Skeletal muscle satellite cell (primary cell): Measurements from ENCODE around the gene ITGA6.

Experiments used
- H3K27me3 ChIP-seq: 2 replicates; pipeline ENCODE4 v1.7.0; 2013; ENCODE audit warnings: low read length; ENCODE audit not compliant: control insufficient read depth, insufficient read depth
- H3K36me3 ChIP-seq: 2 replicates; pipeline ENCODE4 v1.7.0; 2013; ENCODE audit warnings: mild to moderate bottlenecking, control low read depth, low read length; ENCODE audit not compliant: insufficient read depth
- H3K4me1 ChIP-seq: 2 replicates; pipeline ENCODE4 v1.7.0; 2013; ENCODE audit warnings: low read length; ENCODE audit not compliant: control insufficient read depth, insufficient read depth
- H3K4me2 ChIP-seq: 2 replicates; pipeline ENCODE4 v1.7.0; 2013; ENCODE audit warnings: mild to moderate bottlenecking, low read length
- H3K4me3 ChIP-seq: 2 replicates; pipeline ENCODE4 v1.7.0; 2013; ENCODE audit warnings: low read length
- H3K9ac ChIP-seq: 2 replicates; pipeline ENCODE4 v1.7.0; 2013; ENCODE audit warnings: mild to moderate bottlenecking, low read depth, low read length, moderate library complexity
- H3K9me3 ChIP-seq: replicated peaks from 2 replicates; pipeline ENCODE4 v1.7.0; 2013; ENCODE audit warnings: mild to moderate bottlenecking, control low read depth, low read length

The ITGA6 gene

DNA sequence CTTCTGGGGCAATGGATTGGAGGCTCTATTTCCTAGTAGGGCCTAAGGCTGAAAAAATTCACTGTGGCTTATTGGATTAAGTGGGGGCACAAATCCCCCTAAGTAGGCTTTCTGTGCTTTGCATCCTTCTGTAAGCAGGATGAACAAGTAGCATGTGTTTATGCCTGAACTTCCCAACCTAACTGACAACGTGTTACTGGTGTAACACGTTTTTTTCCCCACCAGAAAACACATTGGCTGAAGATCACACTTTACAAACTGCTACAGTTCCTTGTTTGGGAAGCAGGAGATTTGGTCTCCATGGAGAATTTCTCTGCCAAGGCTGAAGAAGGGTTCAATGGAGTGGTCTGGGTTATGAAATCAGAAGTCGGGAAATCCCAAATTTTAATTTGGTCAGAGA is 7.2 kb upstream of the ITGA6 start:
- no peaks in the 10 kb centered on the region for H3K4me1 ChIP-seq
- peaks cover 15% of the 10 kb centered on the region for H3K27me3 ChIP-seq

GRCh38 chr2:172423160-172423559 is 4.2 kb upstream of the ITGA6 start:
- Histone ChIP-seq H3K9ac (no peak overlapping the region), H3K4me3 (no peak overlapping the region), H3K4me2 (no peak overlapping the region), H3K9me3 (no peaks in the 10 kb centered on the region), H3K27me3 (peaks cover 31% of the 10 kb centered on the region), H3K36me3 (no peaks in the 10 kb centered on the region), H3K4me1 (no peaks in the 10 kb centered on the region)

More for the DNA sequence above, 7.2 kb upstream of the ITGA6 start:
- no peak overlapping the region for H3K4me3 ChIP-seq
- no peak overlapping the region for H3K4me2 ChIP-seq
- no peaks in the 10 kb centered on the region for H3K9me3 ChIP-seq
- H3K9ac ChIP-seq = no peak overlapping the region
- H3K36me3 ChIP-seq = no peaks in the 10 kb centered on the region

- H3K36me3 ChIP-seq = no peaks in the 10 kb centered on the region
- H3K4me2 ChIP-seq = no peak overlapping the region
- no peak overlapping the region for H3K9ac ChIP-seq
- H3K4me3 ChIP-seq = no peak overlapping the region
- peaks cover 5% of the 10 kb centered on the region for H3K4me1 ChIP-seq
- H3K9me3 ChIP-seq = no peaks in the 10 kb centered on the region
- H3K27me3 ChIP-seq = peaks cover 25% of the 10 kb centered on the region
These were observed 2.0 kb upstream of the ITGA6 start for GRCh38 chr2:172425336-172425735.

GRCh38 chr2:172426635-172427255 is 641 bp upstream of the ITGA6 start:
- H3K9ac ChIP-seq = no peak overlapping the region
- peak overlapping the region; percentile 99 for H3K4me2 ChIP-seq

DNA sequence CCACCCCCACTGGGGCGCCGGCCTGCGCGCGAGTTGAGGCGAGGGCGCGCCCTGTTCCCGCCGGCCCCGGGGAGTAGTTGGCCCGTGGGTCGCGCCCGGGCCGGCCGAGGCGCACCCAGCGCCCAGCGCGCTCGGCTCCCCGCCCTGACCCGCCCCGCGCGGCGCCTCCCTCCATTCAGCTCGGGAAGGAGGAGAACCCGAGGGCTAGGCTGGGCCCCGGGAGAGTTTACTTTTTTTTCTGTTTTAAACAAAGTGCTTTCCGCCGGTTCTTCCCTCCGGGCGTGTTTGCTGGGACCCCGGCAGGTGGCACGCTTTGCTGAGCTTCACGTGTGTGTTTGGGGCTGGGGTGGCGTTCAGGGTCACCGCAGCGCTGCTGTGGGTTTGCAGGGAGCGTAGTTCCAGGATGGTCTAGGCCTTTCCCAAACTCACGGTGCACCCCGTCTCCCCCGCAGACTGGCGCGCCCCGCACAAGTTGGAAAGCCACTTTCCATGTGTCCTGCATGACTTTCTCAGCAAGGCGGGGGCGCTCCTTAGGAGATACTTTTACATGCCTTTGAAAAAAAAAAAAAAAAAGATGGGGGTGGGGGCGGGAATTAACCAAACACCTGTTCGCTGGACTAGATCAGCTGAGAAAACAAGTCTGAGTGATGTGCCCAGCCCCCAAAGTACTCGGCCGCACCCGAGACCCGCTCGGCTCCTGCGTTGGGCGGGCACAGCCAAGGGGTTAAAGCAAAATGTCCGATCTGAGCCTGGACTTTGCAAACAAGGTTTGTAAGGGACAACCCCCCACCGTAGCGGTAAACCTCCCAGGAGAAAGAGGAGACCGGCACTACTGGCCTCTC is 825 bp downstream of the ITGA6 start:
- H3K27me3 ChIP-seq = peaks cover 16% of the 10 kb centered on the region
- H3K4me1 ChIP-seq = peaks cover 5% of the 10 kb centered on the region
- no peaks in the 10 kb centered on the region for H3K36me3 ChIP-seq
- H3K9me3 ChIP-seq = no peaks in the 10 kb centered on the region
- peak overlapping the region; percentile 73 for H3K9ac ChIP-seq
- H3K4me2 ChIP-seq = peak overlapping the region; percentile 99
- H3K4me3 ChIP-seq = peak overlapping the region; percentile 87

More at GRCh38 chr2:172426635-172427255, 641 bp upstream of the ITGA6 start:
- Histone ChIP-seq H3K9me3 (no peaks in the 10 kb centered on the region), H3K4me1 (peaks cover 5% of the 10 kb centered on the region), H3K4me3 (peak overlapping the region; percentile 87), H3K27me3 (peaks cover 16% of the 10 kb centered on the region), H3K36me3 (no peaks in the 10 kb centered on the region)

GRCh38 chr2:172428832-172429210 is 1.4 kb downstream of the ITGA6 start:
- H3K9ac ChIP-seq = peak overlapping the region; percentile 36
- no peaks in the 10 kb centered on the region for H3K9me3 ChIP-seq
- peaks cover 16% of the 10 kb centered on the region for H3K27me3 ChIP-seq
- H3K36me3 ChIP-seq = no peaks in the 10 kb centered on the region
- H3K4me3 ChIP-seq = peak overlapping the region; percentile 87
- H3K4me2 ChIP-seq = peak overlapping the region; percentile 99
- H3K4me1 ChIP-seq = peaks cover 5% of the 10 kb centered on the region

- no peak overlapping the region for H3K9ac ChIP-seq
- H3K9me3 ChIP-seq = no peaks in the 10 kb centered on the region
- H3K4me2 ChIP-seq = peak overlapping the region; percentile 99
- H3K36me3 ChIP-seq = no peaks in the 10 kb centered on the region
- H3K27me3 ChIP-seq = peaks cover 16% of the 10 kb centered on the region
- H3K4me1 ChIP-seq = peaks cover 5% of the 10 kb centered on the region
- no peak overlapping the region for H3K4me3 ChIP-seq
These were observed 2.0 kb downstream of the ITGA6 start for GRCh38 chr2:172429301-172429968.

GRCh38 chr2:172430027-172430426 is 2.6 kb downstream of the ITGA6 start:
- no peak overlapping the region for H3K9ac ChIP-seq
- H3K9me3 ChIP-seq = no peaks in the 10 kb centered on the region
- no peaks in the 10 kb centered on the region for H3K36me3 ChIP-seq
- no peak overlapping the region for H3K4me3 ChIP-seq
- peaks cover 5% of the 10 kb centered on the region for H3K4me1 ChIP-seq
- no peak overlapping the region for H3K4me2 ChIP-seq
- peaks cover 16% of the 10 kb centered on the region for H3K27me3 ChIP-seq

- H3K4me1 ChIP-seq = peaks cover 5% of the 10 kb centered on the region
- H3K4me3 ChIP-seq = no peak overlapping the region
- H3K27me3 ChIP-seq = peaks cover 12% of the 10 kb centered on the region
- H3K36me3 ChIP-seq = no peaks in the 10 kb centered on the region
- H3K9ac ChIP-seq = no peak overlapping the region
- H3K9me3 ChIP-seq = no peaks in the 10 kb centered on the region
- H3K4me2 ChIP-seq = no peak overlapping the region
These were observed 3.3 kb downstream of the ITGA6 start for GRCh38 chr2:172430678-172431077.

GRCh38 chr2:172431463-172431862 is 4.1 kb downstream of the ITGA6 start:
- no peaks in the 10 kb centered on the region for H3K36me3 ChIP-seq
- H3K9me3 ChIP-seq = no peaks in the 10 kb centered on the region
- H3K4me2 ChIP-seq = no peak overlapping the region
- no peak overlapping the region for H3K9ac ChIP-seq
- H3K4me1 ChIP-seq = peaks cover 5% of the 10 kb centered on the region
- no peak overlapping the region for H3K4me3 ChIP-seq
- H3K27me3 ChIP-seq = peaks cover 6% of the 10 kb centered on the region

GRCh38 chr2:172431993-172432392 is 4.6 kb downstream of the ITGA6 start:
- H3K4me3 ChIP-seq = no peak overlapping the region
- H3K27me3 ChIP-seq = peaks cover under 1% of the 10 kb centered on the region
- no peaks in the 10 kb centered on the region for H3K9me3 ChIP-seq
- no peak overlapping the region for H3K4me2 ChIP-seq
- H3K4me1 ChIP-seq = peaks cover 5% of the 10 kb centered on the region
- no peak overlapping the region for H3K9ac ChIP-seq
- H3K36me3 ChIP-seq = no peaks in the 10 kb centered on the region
